Measurements from ENCODE around the gene ARFGEF2. TPM values are rescaled to one million over a fixed set of nuclear protein-coding genes. Genes with fewer than 3 reads are reported as not detected.

The ARFGEF2 gene
- total RNA-seq, 1 donor from 2014 or later = 37.9 TPM

- ATAC-seq (no peak), DNase-seq (no peak)
- no peak for TF ChIP-seq CTCF (IDR thresholded peaks at IDR 0.05)
- H3K27ac ChIP-seq = no peak overlapping the region
- peaks cover 98% of the 10 kb centered on the region for H3K36me3 ChIP-seq
- intact Hi-C loops (cut with DNase I) = no loop called here
- no peaks in the 10 kb centered on the region for H3K9me3 ChIP-seq
- H3K4me3 ChIP-seq = no peak overlapping the region
- H3K27me3 ChIP-seq = no peaks in the 10 kb centered on the region
- H3K4me1 ChIP-seq = no peaks in the 10 kb centered on the region
These were observed 31.1 kb downstream of the ARFGEF2 start for GRCh38 chr20:48952656-48953055.

GRCh38 chr20:48953653-48954052, 32.1 kb downstream of the ARFGEF2 start:
- TF ChIP-seq CTCF (IDR thresholded peaks at IDR 0.05) = no peak
- Histone ChIP-seq H3K9me3 (no peaks in the 10 kb centered on the region), H3K36me3 (peaks cover 99% of the 10 kb centered on the region), H3K4me3 (no peak overlapping the region), H3K27me3 (no peaks in the 10 kb centered on the region), H3K4me1 (no peaks in the 10 kb centered on the region), H3K27ac (no peak overlapping the region)
- intact Hi-C loops (cut with DNase I) = no loop called here
- ATAC-seq = no peak
- no peak for DNase-seq

- Histone ChIP-seq H3K36me3 (peaks cover 93% of the 10 kb centered on the region), H3K4me3 (no peak overlapping the region), H3K27ac (no peak overlapping the region), H3K9me3 (no peaks in the 10 kb centered on the region), H3K27me3 (no peaks in the 10 kb centered on the region), H3K4me1 (no peaks in the 10 kb centered on the region)
- DNase-seq (no peak), ATAC-seq (no peak)
- no peak for TF ChIP-seq CTCF (IDR thresholded peaks at IDR 0.05)
- intact Hi-C loops (cut with DNase I) = no loop called here
These were observed 34.5 kb downstream of the ARFGEF2 start for GRCh38 chr20:48956052-48956451.

- no peak for DNase-seq
- peaks cover 84% of the 10 kb centered on the region for H3K36me3 ChIP-seq
- no peak for TF ChIP-seq CTCF (IDR thresholded peaks at IDR 0.05)
- no peaks in the 10 kb centered on the region for H3K9me3 ChIP-seq
- intact Hi-C loops (cut with DNase I) = no loop called here
- no peak overlapping the region for H3K4me3 ChIP-seq
- ATAC-seq = no peak
- no peaks in the 10 kb centered on the region for H3K4me1 ChIP-seq
- no peaks in the 10 kb centered on the region for H3K27me3 ChIP-seq
- H3K27ac ChIP-seq = no peak overlapping the region
These were observed 35.6 kb downstream of the ARFGEF2 start for GRCh38 chr20:48957053-48957481.

GRCh38 chr20:48957533-48957932, 36.0 kb downstream of the ARFGEF2 start:
- H3K9me3 ChIP-seq = no peaks in the 10 kb centered on the region
- ATAC-seq (no peak), DNase-seq (no peak)
- no peak overlapping the region for H3K27ac ChIP-seq
- H3K27me3 ChIP-seq = no peaks in the 10 kb centered on the region
- no peak for TF ChIP-seq CTCF (IDR thresholded peaks at IDR 0.05)
- no peak overlapping the region for H3K4me3 ChIP-seq
- H3K36me3 ChIP-seq = peaks cover 82% of the 10 kb centered on the region
- H3K4me1 ChIP-seq = peaks cover 1% of the 10 kb centered on the region
- intact Hi-C loops (cut with DNase I) = no loop called here

- no peak for DNase-seq
- TF ChIP-seq CTCF (IDR thresholded peaks at IDR 0.05) = no peak
- H3K4me1 ChIP-seq = peaks cover 3% of the 10 kb centered on the region
- no peaks in the 10 kb centered on the region for H3K9me3 ChIP-seq
- ATAC-seq = no peak
- H3K27me3 ChIP-seq = no peaks in the 10 kb centered on the region
- H3K36me3 ChIP-seq = peaks cover 81% of the 10 kb centered on the region
- no peak overlapping the region for H3K27ac ChIP-seq
- intact Hi-C loops (cut with DNase I) = no loop called here
- no peak overlapping the region for H3K4me3 ChIP-seq
These were observed 37.2 kb downstream of the ARFGEF2 start for GRCh38 chr20:48958743-48959142.

Measured in upper lobe of right lung (tissue), 1 donor.